Adrenal gland (tissue), 12 donors: ENCODE results near the gene ADA. TPM values are rescaled to one million over a fixed set of nuclear protein-coding genes. Genes with fewer than 3 reads are reported as not detected.

ENCODE experiments used
- DNase-seq, 7 donors: peaks; one replicate each; pipeline ENCODE4 v3.0.0-alpha.2; 2019 to 2020
- H3K27ac ChIP-seq, 5 donors: fragments of 200-600 bp; sonication (generic) in 4 of 5; 1 replicate in 3 of 5; 2 replicates in 2 of 5; pipeline versions ENCODE4 v1.5.1 to v1.8.0; 2016 to 2020; ENCODE audit warnings: mild to moderate bottlenecking in 1 of 5
- H3K27me3 ChIP-seq: fragments of 200-600 bp; 2 replicates; pipeline ENCODE4 v1.8.0; 2021
- H3K36me3 ChIP-seq, 2 donors: fragments of 200-600 bp; replicated peaks in 1 of 2; 1 replicate in 1 of 2; 2 replicates in 1 of 2; pipeline versions ENCODE4 v1.5.1 to v1.8.0; 2018 to 2022
- H3K4me1 ChIP-seq, 2 donors: fragments of 200-600 bp; replicated peaks in 1 of 2; 1 replicate in 1 of 2; 2 replicates in 1 of 2; pipeline versions ENCODE4 v1.5.1 to v1.8.0; 2018 to 2021
- H3K4me3 ChIP-seq, 4 donors: fragments of 200-600 bp; sonication (generic) in 3 of 4; one replicate each; pipeline ENCODE4 v1.5.1; 2016 to 2018
- H3K9me3 ChIP-seq, 3 donors: fragments of 200-600 bp; sonication (generic) in 1 of 3; replicated peaks in 1 of 3; 1 replicate in 2 of 3; 2 replicates in 1 of 3; pipeline versions ENCODE4 v1.5.1 to v1.8.0; 2016 to 2021
- CTCF ChIP-seq, 6 experiments: fragments of 450-650 bp in 4 of 6; fragments of 200-600 bp in 2 of 6; sonication (generic) in 1 of 6; IDR thresholded peaks; 1 replicate in 5 of 6; 2 replicates in 1 of 6; pipeline versions ENCODE4 v1.5.1 to v1.8.0; 2016 to 2021; ENCODE audit warnings: antibody characterized with exemption in 6 of 6, mild to moderate bottlenecking in 2 of 6, moderate library complexity in 1 of 6
- POLR2A ChIP-seq, 2 donors: fragments of 450-650 bp; IDR thresholded peaks; one replicate each; pipeline ENCODE4 v1.6.1; 2017; ENCODE audit warnings: antibody characterized with exemption in 2 of 2, mild to moderate bottlenecking in 2 of 2, moderate library complexity in 1 of 2
- WGBS, 4 donors: extraction: QIAGEN DNeasy Blood & Tissue Kit in 2 of 4; methylation state at CpG; one replicate each; pipeline versions ENCODE4 v1.1.5 to v1.1.7; 2013 to 2017; 5-methylcytosine and 5-hydroxymethylcytosine counted together
- intact Hi-C, 2 donors: fragments of 100-400 bp; cut with DNase I; formaldehyde crosslinking; loops; one replicate each; pipeline versions ENCODE4 v1.14.1 to v1.15.0; 2022 to 2023
- polyA plus RNA-seq, 3 donors: library from polyadenylated mRNA; stranded (reverse); fragments of 200-250 nt in 2 of 3; fragments of 350-450 nt in 1 of 3; fragmentation: Illumina TruSeq in 1 of 3; extraction: RNeasy Lipid Tissue Mini Kit (QIAGEN cat#74804) in 1 of 3; gene quantifications; one replicate each; pipeline ENCODE4 v1.2.3, GENCODE V29; 2013 to 2014
- total RNA-seq, 9 donors: library from RNA; depleted of rRNA in 4 of 9; stranded (reverse); fragments of >200 nt in 4 of 9; fragments of 120-200 nt in 1 of 9; fragmentation: NEBNext Ultra II Directional in 1 of 9; extraction: Animal tissue kit (Norgen Biotek cat#: 25700) in 1 of 9; gene quantifications; one replicate each; pipeline versions ENCODE4 v1.1.0 to v1.2.4, GENCODE V29; 2013 to 2023
- donor health status: healthy with polysubstance abuse.
- donor health status: Bipolar disorder and iron deficiency.
- donor health status: DM: yes; HTN: yes; CAD: no.
- donor health status: DM: no; HTN: no; CAD: no.
- donor health status: DM: no; HTN: no; CAD: no.
- donor health status: DM: yes; HTN: yes; CAD: no.

ADA gene
- total and polyA plus RNA-seq, 12 donors: 3.4 to 16.4 (median 10.0) TPM

GRCh38 chr20:44576297-44576696, 75.2 kb downstream of the ADA start:
- peak overlapping the region in 2 of 5 donors; percentile 4 to 62 for H3K27ac ChIP-seq
- no peaks in the 10 kb centered on the region for H3K36me3 ChIP-seq
- peaks cover 32 to 63% of the 10 kb centered on the region in 2 donors for H3K4me1 ChIP-seq
- no peak for TF ChIP-seq POLR2A (IDR thresholded peaks at IDR 0.05)
- TF ChIP-seq CTCF (IDR thresholded peaks at IDR 0.05): peak in 2 of 6 experiments; percentile 26 to 42
- no peaks in the 10 kb centered on the region for H3K27me3 ChIP-seq
- no peak overlapping the region for H3K4me3 ChIP-seq
- no peaks in the 10 kb centered on the region for H3K9me3 ChIP-seq
- intact Hi-C loops: no loop called here
- DNase-seq: no peak
- 45 to 59% (median 53%) methylated on average over 3 of the region's 3 CpGs for WGBS, 4 donors

DNA sequence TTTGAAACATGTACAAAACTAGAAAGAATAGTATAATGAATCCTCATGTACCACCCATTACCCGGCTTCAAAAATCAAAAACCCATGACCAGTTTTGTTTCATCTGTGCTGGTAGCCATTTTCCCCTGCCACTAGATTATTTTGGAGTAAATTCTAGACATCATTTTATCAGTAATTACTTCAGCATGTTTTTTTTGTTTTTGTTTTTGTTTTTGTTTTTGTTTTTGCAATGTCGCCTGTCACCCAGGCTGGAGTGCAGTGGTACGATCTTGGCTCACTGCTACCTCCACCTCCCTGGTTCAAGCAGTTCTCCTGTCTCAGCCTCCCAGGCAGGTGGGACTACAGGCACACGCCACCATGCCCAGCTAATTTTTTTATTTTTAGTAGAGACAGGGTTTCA, 77.1 kb downstream of the ADA start:
- 91 to 94% (median 92%) methylated on average over 4 of the region's 4 CpGs for WGBS, 4 donors
- Histone ChIP-seq H3K27ac (peak overlapping the region in 2 of 5 donors; percentile 87 to 91), H3K4me1 (peaks cover 22 to 45% of the 10 kb centered on the region in 2 donors)

DNA sequence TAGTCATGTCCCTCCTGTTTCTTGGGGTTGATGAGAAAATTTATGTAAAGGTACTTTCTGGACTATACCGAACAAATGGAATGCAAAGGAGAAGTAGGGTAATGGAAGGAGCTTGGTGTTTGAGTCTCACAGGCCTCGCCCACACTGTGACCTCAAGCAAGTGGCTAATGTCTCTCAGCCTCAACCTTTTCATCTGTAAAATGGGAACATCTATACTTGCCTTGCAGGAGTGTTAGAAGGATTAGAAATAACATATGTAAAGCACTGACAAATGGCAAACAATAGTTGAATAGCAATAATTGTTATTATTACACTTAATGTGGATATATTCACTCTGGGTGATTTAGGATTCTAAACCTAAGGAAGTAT, 78.0 kb downstream of the ADA start:
- DNase-seq: no peak
- TF ChIP-seq POLR2A (IDR thresholded peaks at IDR 0.05): no peak
- TF ChIP-seq CTCF (IDR thresholded peaks at IDR 0.05): no peak
- Histone ChIP-seq H3K36me3 (no peaks in the 10 kb centered on the region), H3K27ac (peak overlapping the region; percentile 87 to 92 (median 88)), H3K4me3 (no peak overlapping the region), H3K27me3 (no peaks in the 10 kb centered on the region), H3K9me3 (no peaks in the 10 kb centered on the region), H3K4me1 (peaks cover 22 to 41% of the 10 kb centered on the region in 2 donors)
- intact Hi-C loops: no loop called here
- 81 to 87% (median 84%) methylated on average over 2 of the region's 2 CpGs for WGBS, 4 donors

More for the DNA sequence above, 77.1 kb downstream of the ADA start:
- no peak for DNase-seq
- intact Hi-C loops: no loop called here
- H3K9me3 ChIP-seq: no peaks in the 10 kb centered on the region
- H3K27me3 ChIP-seq: no peaks in the 10 kb centered on the region
- no peak overlapping the region for H3K4me3 ChIP-seq
- H3K36me3 ChIP-seq: no peaks in the 10 kb centered on the region
- TF ChIP-seq POLR2A (IDR thresholded peaks at IDR 0.05) (no peak), CTCF (IDR thresholded peaks at IDR 0.05) (no peak)

DNA sequence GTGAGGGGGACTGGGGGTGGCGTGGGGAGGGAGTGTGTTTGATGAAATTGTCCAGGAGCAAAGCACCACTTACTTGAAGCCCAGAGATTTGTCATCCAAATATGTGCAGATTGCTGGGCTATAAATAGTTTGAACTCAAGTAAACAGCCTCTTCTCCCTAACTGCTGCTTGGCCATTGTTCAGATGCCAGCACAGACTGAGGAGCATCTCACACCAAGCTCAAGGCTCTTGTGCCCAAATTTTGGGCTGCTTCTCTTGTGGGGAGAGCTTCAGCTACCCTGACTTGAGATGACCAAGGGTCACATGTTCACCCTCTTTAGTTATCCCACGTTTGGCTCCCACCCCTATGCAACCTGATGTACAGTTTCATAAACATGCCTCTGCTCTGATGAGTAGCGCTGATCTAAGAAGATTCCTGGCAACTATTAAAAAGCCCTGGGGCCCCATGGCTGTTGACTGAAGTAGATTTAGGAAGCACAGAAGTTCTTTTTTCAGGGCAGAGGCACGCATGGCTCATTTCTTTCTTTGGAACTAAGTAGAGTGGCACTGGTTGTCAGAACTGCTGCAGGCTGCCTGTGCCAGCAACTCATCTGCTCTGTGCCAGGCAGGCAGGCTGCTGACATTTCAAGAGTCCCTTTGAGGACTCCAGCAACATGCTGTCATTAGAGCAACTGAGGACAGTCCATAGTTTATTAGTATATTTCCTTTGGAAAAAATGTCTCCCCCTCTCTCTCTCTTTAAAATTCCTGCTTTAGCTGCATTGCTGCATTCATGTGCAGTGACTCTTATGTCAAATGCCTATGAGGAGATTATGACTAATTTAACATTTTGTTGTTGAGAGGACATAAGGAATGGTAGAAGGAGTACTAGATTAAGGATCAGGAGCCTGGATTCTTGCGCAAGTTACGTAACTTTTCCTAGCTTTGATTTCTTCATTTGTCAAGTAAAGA, 78.7 kb downstream of the ADA start:
- Histone ChIP-seq H3K36me3 (no peaks in the 10 kb centered on the region), H3K27me3 (no peaks in the 10 kb centered on the region), H3K4me1 (peaks cover 22 to 41% of the 10 kb centered on the region in 2 donors), H3K9me3 (no peaks in the 10 kb centered on the region), H3K4me3 (no peak overlapping the region), H3K27ac (peak overlapping the region; percentile 87 to 92 (median 88))
- peak; percentile 46 to 86 (median 67) for DNase-seq
- TF ChIP-seq CTCF (IDR thresholded peaks at IDR 0.05): no peak
- TF ChIP-seq POLR2A (IDR thresholded peaks at IDR 0.05): peak in 1 of 2 donors; percentile 56
- 15 to 27% (median 22%) methylated on average over 6 of the region's 6 CpGs for WGBS, 4 donors
- intact Hi-C loops: no loop called here
